KOPT-K1 (cell line): ENCODE data around the gene KAT2A.
"Not testable (repeated sequence)": the region's sequence is repeated elsewhere in the genome, so short reads cannot be mapped to it uniquely, and the experiment has no call there.

Source experiments
- H3K27ac ChIP-seq: fragments of 200-600 bp; sonication (generic); 2 replicates; pipeline ENCODE4 v1.5.1; 2016; ENCODE audit warnings: antibody characterized with exemption, mild to moderate bottlenecking, low read depth, low read length; ENCODE audit not compliant: poor library complexity, severe bottlenecking
- H3K36me3 ChIP-seq: fragments of 200-600 bp; sonication (generic); 2 replicates; pipeline ENCODE4 v1.5.1; 2017; ENCODE audit warnings: antibody characterized with exemption, mild to moderate bottlenecking, low read length, moderate library complexity; ENCODE audit not compliant: insufficient read depth
- H3K9me3 ChIP-seq: fragments of 200-600 bp; sonication (generic); 2 replicates; pipeline ENCODE4 v1.5.1; 2017; ENCODE audit warnings: antibody characterized with exemption, low read length, mild to moderate bottlenecking; ENCODE audit not compliant: insufficient read depth, poor library complexity, severe bottlenecking

The KAT2A gene

GRCh38 chr17:42120770-42121769 lies at the start of gene KAT2A:
TSS of gene KAT2A (minus strand) at chr17:42121367. CDS start at chr17:42121304, 63 bp downstream.
- Histone ChIP-seq H3K9me3 (no peaks in the 10 kb centered on the region), H3K36me3 (peaks cover 67% of the 10 kb centered on the region), H3K27ac (peak within 1 kb of the TSS; percentile 80)

GRCh38 chr17:42169351-42169750 lies 48.2 kb upstream of the KAT2A start:
- Histone ChIP-seq H3K36me3 (no peaks in the 10 kb centered on the region), H3K27ac (no peak overlapping the region), H3K9me3 (no peaks in the 10 kb centered on the region)

GRCh38 chr17:42167807-42168206 lies 46.6 kb upstream of the KAT2A start:
- no peak overlapping the region for H3K27ac ChIP-seq
- no peaks in the 10 kb centered on the region for H3K36me3 ChIP-seq
- H3K9me3 ChIP-seq, result no peaks in the 10 kb centered on the region

- Histone ChIP-seq H3K27ac (no peak overlapping the region), H3K36me3 (no peaks in the 10 kb centered on the region), H3K9me3 (no peaks in the 10 kb centered on the region)
Measured at GRCh38 chr17:42166196-42166763, 45.1 kb upstream of the KAT2A start.

- no peak overlapping the region for H3K27ac ChIP-seq
- no peaks in the 10 kb centered on the region for H3K36me3 ChIP-seq
- no peaks in the 10 kb centered on the region for H3K9me3 ChIP-seq
Measured at GRCh38 chr17:42165751-42166150, 44.6 kb upstream of the KAT2A start.

GRCh38 chr17:42163696-42164407 lies 42.7 kb upstream of the KAT2A start:
- Histone ChIP-seq H3K36me3 (no peaks in the 10 kb centered on the region), H3K27ac (no peak overlapping the region), H3K9me3 (no peaks in the 10 kb centered on the region)

GRCh38 chr17:42163113-42163512 lies 41.9 kb upstream of the KAT2A start:
- no peak overlapping the region for H3K27ac ChIP-seq
- no peaks in the 10 kb centered on the region for H3K36me3 ChIP-seq
- no peaks in the 10 kb centered on the region for H3K9me3 ChIP-seq

- no peaks in the 10 kb centered on the region for H3K9me3 ChIP-seq
Measured at GRCh38 chr17:42160531-42160910, 39.4 kb upstream of the KAT2A start.

GRCh38 chr17:42159796-42160530 lies 38.8 kb upstream of the KAT2A start:
- H3K9me3 ChIP-seq, result no peaks in the 10 kb centered on the region
- H3K27ac ChIP-seq, result no peak overlapping the region
- H3K36me3 ChIP-seq, result no peaks in the 10 kb centered on the region

More at GRCh38 chr17:42160531-42160910, 39.4 kb upstream of the KAT2A start:
- H3K27ac ChIP-seq, result no peak overlapping the region
- H3K36me3 ChIP-seq, result no peaks in the 10 kb centered on the region

GRCh38 chr17:42155614-42156045 lies 34.5 kb upstream of the KAT2A start:
- H3K27ac ChIP-seq, result no peak overlapping the region
- no peaks in the 10 kb centered on the region for H3K9me3 ChIP-seq
- peaks cover 17% of the 10 kb centered on the region; the same call in 1 of the 2 replicates for H3K36me3 ChIP-seq

- no peaks in the 10 kb centered on the region for H3K9me3 ChIP-seq
- peak overlapping the region; percentile 73 for H3K27ac ChIP-seq
- H3K36me3 ChIP-seq, result peaks cover 30% of the 10 kb centered on the region; the same call in 1 of the 2 replicates
Measured at GRCh38 chr17:42153919-42154742, 33.0 kb upstream of the KAT2A start.

- H3K36me3 ChIP-seq, result peaks cover 80% of the 10 kb centered on the region
- H3K27ac ChIP-seq, result no peak overlapping the region
- no peaks in the 10 kb centered on the region for H3K9me3 ChIP-seq
Measured at GRCh38 chr17:42146911-42147607, 25.9 kb upstream of the KAT2A start.

GRCh38 chr17:42143138-42143537 lies 22.0 kb upstream of the KAT2A start:
- not testable (repeated sequence) for H3K27ac ChIP-seq, H3K9me3 ChIP-seq
- H3K36me3 ChIP-seq, result peaks cover 76% of the 10 kb centered on the region
